Raji (cell line): ENCODE results near the gene ANKRD39.

Source experiments
- POLR2A ChIP-seq: IDR thresholded peaks from 2 replicates; pipeline ENCODE4 v1.6.1; 2011; ENCODE audit warnings: low read depth, low read length, control low read depth; ENCODE audit not compliant: insufficient read depth

ANKRD39 gene

GRCh38 chr2:96830044-96830562, 27.7 kb downstream of the ANKRD39 start:
- TF ChIP-seq POLR2A = no peak

GRCh38 chr2:96828874-96829273, 28.9 kb downstream of the ANKRD39 start:
- TF ChIP-seq POLR2A = no peak

GRCh38 chr2:96828436-96828835, 29.4 kb downstream of the ANKRD39 start:
- no peak for TF ChIP-seq POLR2A

- no peak for TF ChIP-seq POLR2A
These were observed 31.1 kb downstream of the ANKRD39 start for GRCh38 chr2:96826546-96827278.

- no peak for TF ChIP-seq POLR2A
These were observed 32.8 kb downstream of the ANKRD39 start for GRCh38 chr2:96825057-96825456.

- TF ChIP-seq POLR2A = no peak
These were observed 33.5 kb downstream of the ANKRD39 start for GRCh38 chr2:96824079-96824870.

- no peak for TF ChIP-seq POLR2A
These were observed 34.6 kb downstream of the ANKRD39 start for GRCh38 chr2:96823198-96823597.

- TF ChIP-seq POLR2A = no peak
These were observed 35.0 kb downstream of the ANKRD39 start for GRCh38 chr2:96822786-96823185.

GRCh38 chr2:96821113-96821675, 36.6 kb downstream of the ANKRD39 start:
- TF ChIP-seq POLR2A = no peak

GRCh38 chr2:96819876-96820511, 37.8 kb downstream of the ANKRD39 start:
- no peak for TF ChIP-seq POLR2A

GRCh38 chr2:96819128-96819875, 38.5 kb downstream of the ANKRD39 start:
- no peak for TF ChIP-seq POLR2A

- TF ChIP-seq POLR2A = no peak
These were observed 39.9 kb downstream of the ANKRD39 start for GRCh38 chr2:96817882-96818281.

GRCh38 chr2:96816836-96817702, 40.7 kb downstream of the ANKRD39 start:
- TF ChIP-seq POLR2A = no peak
